Measurements from ENCODE around the gene MYO5B.

MYO5B gene

GRCh38 chr18:49874238-49874637 lies 320.7 kb downstream of the MYO5B start:
- DNase-seq, result no peak

GRCh38 chr18:49869354-49869753 lies 325.6 kb downstream of the MYO5B start:
- no peak for DNase-seq

- no peak for DNase-seq
Observed at GRCh38 chr18:49866680-49867079, 328.3 kb downstream of the MYO5B start.

DNA sequence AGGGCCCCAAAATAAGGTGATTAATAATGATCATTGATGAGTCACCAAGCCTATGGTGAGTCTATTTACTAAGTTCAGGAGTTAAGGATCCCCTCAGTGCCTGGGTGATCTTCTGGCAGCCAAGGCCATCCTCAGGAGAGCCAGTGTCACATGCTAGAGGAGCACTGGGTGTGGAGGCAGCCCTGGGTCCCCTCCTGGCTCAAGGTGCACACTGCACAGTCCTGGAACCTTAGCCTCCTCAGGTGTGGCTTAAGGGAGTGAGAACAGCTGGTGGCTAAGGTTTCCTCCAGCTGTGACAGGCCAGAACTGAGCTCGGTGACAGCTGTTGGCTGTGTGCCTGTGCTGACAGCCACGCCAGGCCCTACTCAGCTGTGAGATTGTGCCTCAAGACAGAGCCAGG lies 329.5 kb downstream of the MYO5B start:
- DNase-seq, result no peak

- DNase-seq, result no peak
Observed at GRCh38 chr18:49863769-49864621, 331.0 kb downstream of the MYO5B start.

DNA sequence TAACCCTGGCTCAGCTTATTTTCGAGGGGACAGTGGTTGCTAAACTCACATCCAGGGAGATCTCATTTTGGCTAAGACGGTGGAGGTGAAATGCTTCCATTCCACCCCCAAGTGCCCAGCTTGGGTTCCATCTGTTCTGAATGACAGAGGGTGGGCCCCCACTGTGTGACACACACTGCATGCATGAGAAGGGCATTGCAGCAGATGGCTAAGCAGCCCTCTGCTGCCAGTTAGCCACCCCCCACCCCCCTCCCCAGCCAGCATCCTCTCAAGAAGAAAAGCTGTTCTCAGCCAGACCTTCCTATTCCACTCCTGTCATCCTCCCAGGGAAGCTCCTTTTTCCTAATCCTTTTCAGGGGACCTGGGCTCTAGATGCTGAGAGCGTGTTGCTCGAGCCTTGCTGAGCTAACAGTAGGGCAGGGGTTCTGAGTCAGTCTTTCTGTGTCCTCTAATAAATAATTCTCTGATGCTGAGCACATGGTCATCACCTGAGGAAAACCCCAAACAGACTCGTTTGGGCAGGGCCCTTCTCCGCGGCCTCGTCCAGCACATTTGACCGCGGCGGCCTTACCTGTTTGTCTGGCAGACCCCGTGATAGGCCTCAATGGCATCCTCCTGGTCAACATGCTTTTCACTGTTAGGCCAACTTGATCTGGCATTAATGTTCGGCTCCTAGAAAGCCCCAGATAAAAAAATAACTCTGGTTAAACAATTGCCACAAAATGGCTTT lies 332.1 kb downstream of the MYO5B start:
- no peak for DNase-seq

DNA sequence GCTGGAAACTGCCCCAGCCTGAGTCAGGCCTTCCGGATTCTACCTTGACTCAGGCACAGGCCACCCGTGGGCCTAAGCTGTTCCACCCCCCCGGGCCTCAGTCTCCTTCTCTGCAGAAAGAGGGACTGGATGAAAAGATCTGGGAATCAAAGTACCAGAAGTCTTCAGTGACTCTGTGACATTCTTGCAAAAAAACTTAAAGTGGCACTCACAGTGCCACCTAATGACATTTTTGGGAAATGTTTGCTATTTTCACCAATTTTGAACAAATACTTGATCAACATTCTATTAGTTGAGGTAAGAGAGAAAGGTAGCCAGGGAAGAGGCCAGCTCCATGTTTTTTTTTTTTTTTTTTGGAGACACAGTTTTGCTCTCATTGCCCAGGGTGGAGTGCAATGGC lies 333.3 kb downstream of the MYO5B start:
- DNase-seq, result no peak

DNA sequence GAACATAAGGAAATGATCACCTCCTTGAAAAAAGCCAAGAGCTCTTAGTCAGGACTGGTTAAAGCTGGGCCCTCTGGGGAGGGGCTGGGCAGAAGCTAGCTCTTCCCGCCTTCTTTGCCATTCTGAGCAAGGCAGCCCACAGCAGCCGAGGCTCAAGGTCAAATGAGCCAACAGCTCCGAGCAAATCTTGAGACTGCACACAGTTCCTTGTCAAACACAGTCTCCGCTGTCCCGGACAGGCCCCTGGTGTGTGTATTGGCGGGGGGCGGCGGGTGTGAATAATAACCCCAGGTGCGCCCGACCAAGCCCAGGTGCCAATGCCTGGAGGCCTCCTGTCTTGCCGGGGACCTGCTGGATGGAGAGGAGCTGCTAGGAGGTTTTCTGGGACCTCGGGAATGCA lies 335.2 kb downstream of the MYO5B start:
- DNase-seq, result no peak

DNA sequence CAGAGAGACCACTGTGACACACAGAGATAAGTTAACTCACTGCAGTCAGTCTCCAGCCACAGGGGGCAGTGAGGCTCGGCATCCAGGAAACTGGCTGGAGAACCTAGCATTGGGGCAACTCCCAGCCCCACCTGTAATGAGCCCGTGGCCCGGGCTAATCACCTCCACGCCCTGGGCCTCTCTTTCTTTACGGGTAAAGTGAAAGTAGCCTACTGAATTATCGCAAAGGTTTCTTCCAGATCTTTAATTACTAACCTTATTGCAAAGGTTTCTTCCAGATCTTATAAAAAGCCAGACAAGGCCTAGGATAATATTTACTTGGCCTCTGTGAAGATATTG lies 336.0 kb downstream of the MYO5B start:
- no peak for DNase-seq

DNA sequence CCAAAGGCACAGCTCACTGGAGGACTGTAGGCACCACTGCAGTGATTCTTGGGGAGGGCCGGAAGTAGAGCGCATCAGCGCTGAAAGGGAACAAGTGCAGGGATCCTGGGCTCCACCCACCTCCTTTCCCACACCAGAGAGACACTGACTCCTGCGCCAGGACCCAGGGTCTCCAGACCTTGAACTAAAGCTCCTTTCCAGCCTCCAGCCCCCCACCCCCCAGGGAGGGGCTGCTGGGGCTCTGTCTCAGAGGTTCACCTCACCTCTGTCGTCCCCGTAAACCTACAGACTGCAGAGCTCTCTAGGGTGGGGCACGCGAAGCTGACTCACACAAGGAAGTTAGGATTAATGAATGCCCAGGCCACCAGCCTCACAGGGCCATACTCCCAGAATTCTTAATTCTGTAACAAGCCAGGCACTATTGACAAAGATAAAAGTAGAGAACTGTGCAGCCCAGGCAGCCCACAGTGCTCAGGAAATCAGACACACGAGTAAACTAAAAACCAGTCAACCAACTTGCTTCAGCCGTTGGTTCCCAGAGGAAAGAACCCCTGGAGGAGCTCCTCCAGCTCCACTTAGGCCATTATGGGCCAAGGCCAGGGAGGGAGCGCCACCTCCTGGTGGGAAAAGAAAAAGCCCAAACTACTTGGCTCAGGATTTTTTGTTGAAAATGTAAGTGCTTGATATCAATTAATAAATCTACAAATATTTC lies 336.5 kb downstream of the MYO5B start:
- DNase-seq, result no peak

DNA sequence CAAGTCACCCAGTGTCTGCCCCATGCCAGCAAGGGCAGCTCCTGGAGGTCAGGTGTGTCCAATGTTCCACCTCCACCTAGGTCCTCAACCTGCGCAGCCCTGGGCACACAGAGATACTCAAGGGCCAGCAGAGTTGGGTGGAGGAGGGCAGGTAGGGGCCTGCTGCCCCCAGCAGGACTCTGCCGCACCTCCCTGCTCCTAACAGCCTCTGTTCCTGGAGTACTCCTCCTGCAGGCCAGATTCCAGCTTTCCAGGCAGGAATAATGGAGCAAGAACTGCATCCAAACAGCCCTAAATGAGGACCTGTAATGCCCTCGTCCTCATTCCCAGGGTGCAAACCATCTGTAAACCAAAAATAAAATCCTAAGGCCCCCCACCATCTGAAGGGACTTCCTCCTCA lies 337.2 kb downstream of the MYO5B start:
- no peak for DNase-seq

- DNase-seq, result no peak
Observed at GRCh38 chr18:49856496-49856895, 338.5 kb downstream of the MYO5B start.

DNA sequence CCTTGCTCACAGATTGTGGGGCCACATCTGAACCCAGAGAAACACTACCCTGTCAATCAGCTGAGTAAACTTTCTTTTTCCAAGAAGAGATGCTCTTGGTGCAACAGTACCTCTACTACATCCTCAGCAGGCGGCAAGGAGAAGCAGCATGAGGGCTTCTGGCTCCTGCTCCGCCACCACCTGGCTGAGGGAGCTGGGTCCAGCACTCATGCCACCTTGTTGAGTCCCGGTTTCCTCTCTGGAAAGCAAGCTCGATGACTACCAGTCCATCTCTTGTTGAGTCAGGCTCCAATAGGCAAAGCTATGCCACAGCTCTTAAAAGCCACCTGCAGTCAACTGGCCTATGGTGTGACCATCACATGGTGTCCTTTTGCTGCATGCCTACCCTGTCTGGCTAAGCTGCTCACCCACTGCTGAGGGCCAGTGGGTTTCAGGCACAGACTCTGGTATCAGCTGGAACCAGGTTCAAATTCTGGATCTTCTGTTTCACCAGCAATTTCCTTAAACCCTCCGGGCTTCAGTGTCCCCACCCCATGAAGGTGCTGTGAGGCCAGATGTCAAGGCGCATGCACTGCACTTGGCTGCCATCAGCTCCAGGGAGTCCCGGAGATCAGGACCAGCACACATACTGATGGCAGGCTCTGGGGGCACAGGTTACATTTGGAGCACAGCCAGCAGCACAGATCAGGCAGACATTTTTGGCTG lies 339.1 kb downstream of the MYO5B start:
- DNase-seq, result no peak

DNA sequence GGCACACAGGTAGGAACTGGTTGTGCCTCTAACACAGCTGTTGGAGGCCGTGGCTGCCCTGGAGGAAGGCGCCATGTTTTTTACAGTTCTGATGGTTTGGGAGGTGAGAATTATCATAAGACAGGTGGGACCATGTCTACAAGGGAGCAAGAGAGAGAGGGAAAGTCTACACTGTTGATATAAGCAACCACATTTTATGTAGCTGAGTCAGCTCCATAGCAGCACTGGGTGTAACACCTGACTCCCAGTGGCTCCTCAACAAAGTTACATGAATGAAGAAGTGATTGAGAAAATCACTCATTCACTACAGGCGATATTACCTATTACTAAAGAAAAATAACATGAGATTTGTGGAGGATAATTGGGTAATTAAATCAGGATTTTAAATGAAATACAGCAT lies 340.3 kb downstream of the MYO5B start:
- DNase-seq, result no peak

GRCh38 chr18:49853436-49853835 lies 341.5 kb downstream of the MYO5B start:
- no peak for DNase-seq

GRCh38 chr18:49853011-49853410 lies 341.9 kb downstream of the MYO5B start:
- DNase-seq, result no peak

- no peak for DNase-seq
Observed at GRCh38 chr18:49851624-49852023, 343.3 kb downstream of the MYO5B start.

- no peak for DNase-seq
Observed at GRCh38 chr18:49850636-49851035, 344.3 kb downstream of the MYO5B start.

- DNase-seq, result no peak
Observed at GRCh38 chr18:49849331-49850217, 345.4 kb downstream of the MYO5B start.

DNA sequence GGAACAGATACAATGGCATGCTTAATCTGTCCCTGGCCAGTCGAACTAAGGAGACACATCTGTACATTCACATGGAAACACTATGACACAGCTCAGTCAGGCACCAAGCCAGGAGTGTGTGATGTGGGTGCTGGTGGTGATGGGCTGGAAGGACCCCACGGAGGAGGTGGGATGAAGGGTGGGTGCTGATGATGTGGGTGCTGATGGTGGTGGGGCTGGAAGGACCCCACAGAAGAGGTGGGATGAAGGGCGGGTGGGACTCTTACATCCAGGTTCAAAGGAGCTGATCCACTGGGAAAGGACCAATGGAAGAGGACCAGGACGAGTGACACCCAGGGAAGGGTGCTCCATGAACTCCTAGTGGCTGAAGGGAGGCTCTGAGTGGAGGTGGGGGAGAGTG lies 346.8 kb downstream of the MYO5B start:
- DNase-seq, result no peak

- DNase-seq, result no peak
Observed at GRCh38 chr18:49847524-49847923, 347.4 kb downstream of the MYO5B start.
